ENCODE data around the gene GLIPR2.

- TF ChIP-seq CTCF (IDR thresholded peaks at IDR 0.05) (no peak), POLR2A (IDR thresholded peaks at IDR 0.05) (no peak)
Observed at GRCh38 chr9:36113999-36114398, 22.5 kb upstream of the GLIPR2 start.

Data from heart left ventricle (tissue), 13 donors.